GM19324 (cell line): ENCODE results near the gene TCF19.
A peak's percentile ranks its signal among the peaks of the same experiment; 100 is the strongest.

Experiments
- ATAC-seq: cut with Tn5 transposase; IDR thresholded peaks from one replicate; pipeline ENCODE4 v1.9.1; 2021; ENCODE audit warnings: mild to moderate bottlenecking, moderate library complexity; ENCODE audit not compliant: unreplicated experiment, low FRiP score

Gene TCF19

DNA sequence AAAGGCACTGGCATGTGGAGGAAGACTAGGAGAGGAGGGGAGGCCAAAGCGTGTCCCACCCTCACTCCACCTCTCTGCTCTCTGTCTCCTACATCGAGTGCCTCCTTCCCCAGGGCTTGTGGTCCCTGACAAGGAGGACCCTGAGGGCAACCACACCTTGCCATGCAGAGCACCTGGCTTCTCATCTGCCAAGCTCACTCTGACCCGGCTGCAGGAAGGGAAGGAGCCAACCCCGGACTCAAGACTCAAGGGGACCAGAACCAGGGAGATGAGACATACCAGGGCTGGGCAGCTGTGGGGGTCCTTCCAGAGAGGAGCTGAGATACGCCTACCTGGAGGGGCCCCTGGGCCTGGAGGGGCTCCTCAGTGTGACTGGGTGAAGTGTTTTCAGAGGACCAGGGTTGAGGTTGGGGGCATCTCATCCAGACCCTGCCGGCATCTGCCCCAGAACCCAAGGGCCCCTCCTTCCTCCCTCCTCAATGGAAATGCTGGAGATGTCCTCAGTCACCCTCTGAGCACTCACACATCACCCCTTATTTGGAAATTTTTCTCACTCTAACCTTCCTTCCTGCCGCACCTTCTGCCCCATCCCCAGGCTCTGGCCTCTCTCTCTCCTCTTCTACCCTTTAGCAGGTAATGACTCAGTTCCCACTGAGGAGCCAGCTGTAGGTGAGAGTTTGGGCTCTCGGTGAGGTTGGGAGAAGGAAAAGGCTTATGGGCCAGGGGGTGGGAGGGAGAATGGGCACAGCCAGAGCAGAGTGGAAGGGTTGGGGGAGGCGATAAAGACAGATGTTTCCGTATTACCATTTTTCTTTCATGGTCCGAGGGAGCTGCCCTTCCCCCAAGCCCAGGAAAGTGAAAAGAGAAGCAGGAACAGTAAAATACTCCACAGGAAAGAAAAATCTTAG is 44.1 kb downstream of the TCF19 start:
- no peak for ATAC-seq

DNA sequence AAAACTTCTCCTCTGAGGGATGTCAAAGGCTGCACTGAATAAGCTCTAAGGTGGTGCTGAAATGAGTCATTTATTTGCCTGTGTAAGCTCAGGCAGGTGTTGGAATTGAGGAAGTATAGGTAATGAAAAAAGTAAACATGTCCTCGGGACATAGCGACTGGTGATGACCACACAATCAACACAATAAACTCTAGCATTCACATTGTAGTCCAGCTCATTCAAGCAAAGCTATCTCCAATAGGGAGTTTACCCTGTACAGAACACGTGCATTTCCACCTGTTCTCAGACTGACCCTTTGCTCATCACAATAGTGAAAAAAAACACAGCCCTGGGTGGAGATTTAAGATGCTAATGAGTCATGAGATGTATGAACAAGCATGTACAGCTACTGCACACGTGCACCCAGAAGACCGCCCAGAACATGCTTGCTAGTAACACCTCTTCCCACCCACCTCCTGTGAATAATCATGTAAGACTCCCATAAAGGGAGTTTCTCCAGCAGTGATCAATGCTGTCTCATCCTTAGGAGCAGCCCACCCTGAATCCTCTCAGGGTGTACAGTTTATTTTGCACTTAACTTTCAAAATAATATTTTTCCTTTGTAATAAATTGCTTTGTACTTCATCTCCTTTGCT is 45.1 kb downstream of the TCF19 start:
- ATAC-seq = peak; percentile 34

DNA sequence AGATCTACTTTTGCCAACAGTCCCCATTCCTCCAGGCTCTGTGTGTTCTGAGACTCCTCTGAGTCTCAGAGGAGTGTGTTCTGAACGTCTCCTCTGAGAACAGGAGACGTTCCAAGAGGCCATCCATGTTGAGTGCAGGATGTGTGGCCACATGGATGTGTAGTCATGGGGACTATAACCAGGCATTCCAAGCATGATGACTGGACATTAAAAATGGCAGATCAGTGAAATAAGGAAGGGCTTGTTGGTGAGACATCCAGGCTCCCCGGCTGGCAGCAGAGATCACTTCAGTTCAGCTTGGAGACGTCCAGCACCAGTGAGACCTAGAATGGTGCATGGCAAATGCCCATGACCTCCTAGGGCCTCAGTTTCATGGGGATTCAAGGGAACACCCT is 46.4 kb downstream of the TCF19 start:
- no peak for ATAC-seq

DNA sequence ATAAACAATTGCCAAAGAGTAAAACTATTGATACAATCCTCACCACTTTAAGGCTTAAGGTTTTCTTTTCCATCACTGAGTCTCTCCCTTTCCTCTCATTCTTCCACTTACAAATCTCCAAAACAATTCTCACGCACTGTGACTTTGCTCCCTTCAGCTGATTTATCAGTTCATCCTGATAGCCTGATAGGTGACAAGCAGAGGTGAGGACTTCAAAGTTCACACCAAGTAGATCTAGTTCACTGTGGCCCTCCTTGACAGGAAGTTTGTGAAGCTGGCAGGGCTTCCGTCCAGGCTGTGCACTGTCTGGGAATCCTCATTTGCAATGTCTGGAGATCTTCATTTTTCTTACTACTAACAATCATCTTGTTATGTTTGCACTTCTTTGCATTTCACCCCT is 47.2 kb downstream of the TCF19 start:
- no peak for ATAC-seq

GRCh38 chr6:31208506-31208905 is 50.1 kb downstream of the TCF19 start:
- no peak for ATAC-seq

DNA sequence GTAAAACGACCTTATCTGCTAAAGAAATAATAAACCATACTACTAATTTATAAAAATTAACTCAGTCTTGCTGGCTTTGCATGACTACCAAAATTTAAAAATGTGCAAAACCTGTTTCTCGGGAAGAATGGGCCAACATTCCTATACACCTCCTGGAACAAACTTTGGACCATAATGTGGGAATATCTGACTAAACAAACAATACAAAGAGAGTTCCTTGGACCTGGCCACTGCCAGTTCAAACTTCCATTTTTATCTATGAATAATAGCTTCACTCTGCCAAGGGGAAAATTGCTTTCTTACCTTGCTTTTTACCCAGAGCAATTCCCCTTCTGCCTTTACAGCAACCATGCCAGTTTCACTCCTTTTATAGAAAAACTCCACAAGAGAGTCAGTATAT is 50.7 kb downstream of the TCF19 start:
- no peak for ATAC-seq

GRCh38 chr6:31210123-31210522 is 51.7 kb downstream of the TCF19 start:
- ATAC-seq = no peak

- ATAC-seq = no peak
Observed at GRCh38 chr6:31210741-31211532, 52.5 kb downstream of the TCF19 start.
